Loucy (cell line): ENCODE data around the gene ARL8B.

Experiments used
- H2AFZ ChIP-seq: fragments of 200-600 bp; sonication (generic); 2 replicates; pipeline ENCODE4 v1.6.0; 2016; ENCODE audit warnings: antibody characterized with exemption, mild to moderate bottlenecking, low read length, moderate library complexity
- H3F3A ChIP-seq: fragments of 200-600 bp; 2 replicates; pipeline ENCODE4 v1.6.0; 2016; ENCODE audit warnings: antibody characterized with exemption, low read depth, mild to moderate bottlenecking
- H3K27me3 ChIP-seq: fragments of 200-600 bp; sonication (generic); 2 replicates; pipeline ENCODE4 v1.6.1; 2014; ENCODE audit warnings: low read length, mild to moderate bottlenecking; ENCODE audit not compliant: insufficient read depth, poor library complexity, severe bottlenecking
- H3K36me3 ChIP-seq: fragments of 200-600 bp; sonication (generic); 2 replicates; pipeline ENCODE4 v1.6.1; 2016; ENCODE audit warnings: low read length; ENCODE audit not compliant: insufficient read depth
- H3K4me1 ChIP-seq: fragments of 200-600 bp; sonication (generic); 2 replicates; pipeline ENCODE4 v1.5.1; 2014; ENCODE audit warnings: low read length, mild to moderate bottlenecking; ENCODE audit not compliant: insufficient read depth, poor library complexity, severe bottlenecking
- H3K4me2 ChIP-seq: fragments of 200-600 bp; sonication (generic); 2 replicates; pipeline ENCODE4 v1.6.0; 2014; ENCODE audit warnings: antibody characterized with exemption, low read length, low read depth, mild to moderate bottlenecking; ENCODE audit not compliant: poor library complexity, severe bottlenecking
- H3K4me3 ChIP-seq: fragments of 200-600 bp; sonication (generic); 2 replicates; pipeline ENCODE4 v1.5.1; 2014; ENCODE audit warnings: low read length, mild to moderate bottlenecking, mixed read lengths; ENCODE audit not compliant: poor library complexity, severe bottlenecking
- H3K79me2 ChIP-seq: fragments of 200-600 bp; sonication (generic); 2 replicates; pipeline ENCODE4 v1.6.1; 2014; ENCODE audit warnings: low read length; ENCODE audit not compliant: insufficient read depth
- H3K9ac ChIP-seq: fragments of 200-600 bp; sonication (generic); 2 replicates; pipeline ENCODE4 v1.6.0; 2014; ENCODE audit warnings: mild to moderate bottlenecking, low read depth, low read length, moderate library complexity; ENCODE audit not compliant: poor library complexity, severe bottlenecking
- H3K9me2 ChIP-seq: fragments of 200-600 bp; sonication (generic); replicated peaks from 2 replicates; pipeline ENCODE4 v1.6.1; 2016; ENCODE audit warnings: low read depth, low read length, mixed read lengths
- H3K9me3 ChIP-seq: fragments of 200-600 bp; sonication (generic); 2 replicates; pipeline ENCODE4 v1.6.1; 2014; ENCODE audit warnings: mild to moderate bottlenecking, antibody characterized with exemption, low read length, low read depth; ENCODE audit not compliant: insufficient read depth
- H4K20me1 ChIP-seq: fragments of 200-600 bp; sonication (generic); 2 replicates; pipeline ENCODE4 v1.6.0; 2014; ENCODE audit warnings: antibody characterized with exemption, low read length, mild to moderate bottlenecking; ENCODE audit not compliant: insufficient read depth, poor library complexity, severe bottlenecking
- EZH2phosphoT487 ChIP-seq: fragments of 200-600 bp; IDR thresholded peaks from 2 replicates; pipeline ENCODE4 v1.6.1; 2018; ENCODE audit warnings: antibody characterized with exemption, mild to moderate bottlenecking, moderate library complexity, borderline replicate concordance
- TF ChIP-seq, protein P1 (sequence below): fragments of 200-600 bp; sonication (generic); conservative IDR thresholded peaks from 2 replicates; pipeline ENCODE4 v1.5.1; 2014; ENCODE audit warnings: mild to moderate bottlenecking, antibody characterized with exemption, low read length

ARL8B gene

DNA sequence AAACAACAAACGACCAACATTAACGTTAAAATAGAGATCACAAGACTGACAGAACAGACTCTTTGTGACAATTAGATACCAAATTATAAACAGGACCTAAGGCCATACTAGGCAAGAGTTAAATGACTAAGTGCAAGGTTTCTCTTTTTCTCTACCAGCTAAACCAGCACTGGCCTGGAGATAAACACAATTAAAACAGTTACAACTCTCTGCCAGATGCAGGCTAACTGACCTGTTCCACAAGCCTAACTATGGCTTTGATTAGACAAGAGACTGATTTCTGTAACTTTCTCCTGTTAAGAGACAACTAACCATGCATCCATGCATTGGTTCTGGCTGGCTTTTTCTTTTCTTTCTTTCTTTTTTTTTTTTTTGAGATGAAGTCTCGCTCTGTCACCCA, 1.6 kb upstream of the ARL8B start:
- H4K20me1 ChIP-seq = peaks cover 30% of the 10 kb centered on the region
- TF ChIP-seq, protein P1, sequence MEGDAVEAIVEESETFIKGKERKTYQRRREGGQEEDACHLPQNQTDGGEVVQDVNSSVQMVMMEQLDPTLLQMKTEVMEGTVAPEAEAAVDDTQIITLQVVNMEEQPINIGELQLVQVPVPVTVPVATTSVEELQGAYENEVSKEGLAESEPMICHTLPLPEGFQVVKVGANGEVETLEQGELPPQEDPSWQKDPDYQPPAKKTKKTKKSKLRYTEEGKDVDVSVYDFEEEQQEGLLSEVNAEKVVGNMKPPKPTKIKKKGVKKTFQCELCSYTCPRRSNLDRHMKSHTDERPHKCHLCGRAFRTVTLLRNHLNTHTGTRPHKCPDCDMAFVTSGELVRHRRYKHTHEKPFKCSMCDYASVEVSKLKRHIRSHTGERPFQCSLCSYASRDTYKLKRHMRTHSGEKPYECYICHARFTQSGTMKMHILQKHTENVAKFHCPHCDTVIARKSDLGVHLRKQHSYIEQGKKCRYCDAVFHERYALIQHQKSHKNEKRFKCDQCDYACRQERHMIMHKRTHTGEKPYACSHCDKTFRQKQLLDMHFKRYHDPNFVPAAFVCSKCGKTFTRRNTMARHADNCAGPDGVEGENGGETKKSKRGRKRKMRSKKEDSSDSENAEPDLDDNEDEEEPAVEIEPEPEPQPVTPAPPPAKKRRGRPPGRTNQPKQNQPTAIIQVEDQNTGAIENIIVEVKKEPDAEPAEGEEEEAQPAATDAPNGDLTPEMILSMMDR = no peak
- TF ChIP-seq EZH2phosphoT487 = no peak
- H3K27me3 ChIP-seq = no peaks in the 10 kb centered on the region
- no peaks in the 10 kb centered on the region for H3K36me3 ChIP-seq
- H3K9me2 ChIP-seq = no peaks in the 10 kb centered on the region
- H3K9me3 ChIP-seq = no peaks in the 10 kb centered on the region
- H3K4me1 ChIP-seq = peaks cover 22% of the 10 kb centered on the region
- H3K9ac ChIP-seq = no peak overlapping the region
- H3F3A ChIP-seq = no peaks in the 10 kb centered on the region
- H3K4me2 ChIP-seq = no peak overlapping the region
- H3K4me3 ChIP-seq = no peak overlapping the region
- H3K79me2 ChIP-seq = peaks cover 34% of the 10 kb centered on the region
- peak overlapping the region; percentile 32; the same call in 1 of the 2 replicates for H2AFZ ChIP-seq

DNA sequence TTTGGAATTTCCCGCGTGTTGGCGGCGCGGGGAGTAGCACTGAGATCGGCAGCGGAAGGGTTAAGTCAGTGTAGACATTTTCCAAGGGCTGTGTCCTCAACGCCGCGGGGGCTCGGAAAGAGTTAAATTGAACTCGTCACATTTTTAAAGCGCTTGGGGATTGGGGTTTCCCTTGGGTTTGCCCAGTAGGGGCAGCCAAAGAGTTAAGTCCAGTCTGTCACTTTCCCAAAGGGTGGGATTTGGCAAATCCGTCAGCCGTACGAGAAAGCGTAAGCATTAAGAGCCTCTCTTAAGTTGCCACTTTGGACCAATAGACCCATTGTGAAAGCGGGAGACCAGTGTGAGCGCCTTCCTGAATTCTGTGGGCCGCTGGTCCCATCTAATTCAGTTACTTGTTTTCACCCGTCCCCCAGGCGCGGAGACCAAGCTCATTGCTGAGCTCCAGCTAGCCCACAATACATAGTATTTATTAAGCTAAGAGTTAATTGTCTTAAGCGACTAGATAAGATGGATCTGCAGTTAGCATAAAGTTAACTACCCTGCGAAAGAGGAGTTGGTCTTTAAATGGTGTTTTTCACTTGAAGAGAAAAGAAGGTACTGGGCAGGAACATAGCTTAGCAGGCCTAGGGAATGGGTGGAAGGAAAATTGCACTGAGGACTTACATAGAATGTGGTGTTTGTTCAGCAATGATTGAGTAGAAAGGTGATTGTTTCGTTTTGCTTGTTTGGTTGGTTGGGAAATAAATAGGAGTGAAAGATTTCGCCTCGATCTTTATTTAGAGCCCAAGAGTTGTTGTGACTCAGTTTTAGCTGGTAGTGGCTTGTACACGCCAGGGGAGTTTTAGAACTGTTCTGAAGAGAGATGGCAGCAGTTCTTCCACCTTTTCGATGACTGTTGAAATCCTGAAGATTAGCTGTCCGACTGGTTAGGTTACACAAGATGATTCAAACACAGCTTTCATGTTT, 932 bp downstream of the ARL8B start:
- Histone ChIP-seq H3K9me2 (no peaks in the 10 kb centered on the region), H3K27me3 (no peaks in the 10 kb centered on the region), H3K36me3 (no peaks in the 10 kb centered on the region), H3F3A (no peaks in the 10 kb centered on the region), H3K4me3 (peak overlapping the region; percentile 100), H2AFZ (peak overlapping the region; percentile 88), H3K4me2 (peak overlapping the region; percentile 93), H3K79me2 (peaks cover 58% of the 10 kb centered on the region), H3K4me1 (peaks cover 37% of the 10 kb centered on the region), H3K9ac (peak overlapping the region; percentile 98), H4K20me1 (peaks cover 51% of the 10 kb centered on the region), H3K9me3 (no peaks in the 10 kb centered on the region)
- TF ChIP-seq, protein P1 = no peak
- no peak for TF ChIP-seq EZH2phosphoT487

DNA sequence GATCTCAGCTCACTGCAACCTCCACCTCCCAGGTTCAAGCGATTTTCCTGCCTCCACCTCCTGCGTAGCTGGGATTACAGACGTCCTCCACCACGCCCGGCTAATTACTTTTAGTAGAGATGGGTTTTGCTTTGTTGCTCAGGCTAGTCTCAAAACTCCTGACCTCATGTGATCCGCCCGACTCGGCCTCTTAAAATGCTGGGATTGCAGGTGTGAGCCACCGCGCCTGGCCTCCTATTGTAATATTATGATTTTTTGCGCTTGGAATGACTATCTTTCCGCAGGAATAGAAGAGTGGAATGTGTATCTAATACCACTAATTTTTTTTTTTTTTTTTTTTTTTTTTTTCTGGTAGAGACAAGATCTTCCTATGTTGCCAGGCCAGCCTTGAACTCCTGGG, 1.8 kb downstream of the ARL8B start:
- Histone ChIP-seq H3K4me3 (peak overlapping the region; percentile 100), H3K9ac (peak overlapping the region; percentile 98), H3K4me1 (peaks cover 40% of the 10 kb centered on the region), H3K4me2 (peak overlapping the region; percentile 93), H2AFZ (no peak overlapping the region), H3K9me3 (no peaks in the 10 kb centered on the region), H4K20me1 (peaks cover 60% of the 10 kb centered on the region), H3K79me2 (peaks cover 67% of the 10 kb centered on the region), H3K27me3 (no peaks in the 10 kb centered on the region), H3K36me3 (no peaks in the 10 kb centered on the region), H3K9me2 (no peaks in the 10 kb centered on the region), H3F3A (no peaks in the 10 kb centered on the region)
- TF ChIP-seq EZH2phosphoT487 = no peak
- TF ChIP-seq, protein P1 = no peak
